ENCODE data around the gene ZSCAN9. TPM values are rescaled to one million over a fixed set of nuclear protein-coding genes. Genes with fewer than 3 reads are reported as not detected.

Gene ZSCAN9
- polyA plus RNA-seq, 6 donors from 2014 or later = 8.1 to 12.2 (median 10.0) TPM; not detected in 1

GRCh38 chr6:28232785-28233184, 7.7 kb downstream of the ZSCAN9 start:
- Mint-ChIP-seq H3K9me3 (peaks cover 0 to 6% (median 2%) of the 10 kb centered on the region in 7 donors), H3K4me1 (peaks cover under 1 to 6% (median 4%) of the 10 kb centered on the region in 3 donors), H3K27ac (peak overlapping the region in 1 of 6 donors; percentile 54), H3K36me3 (peaks cover 22 to 38% of the 10 kb centered on the region in 2 donors), H3K27me3 (no peaks in the 10 kb centered on the region), H3K4me3 (no peak overlapping the region)
- ATAC-seq (ENCODE audit: low read depth in 2 of 2) (no peak), DNase-seq (no peak)

GRCh38 chr6:28235912-28236452, 10.9 kb downstream of the ZSCAN9 start:
- no peaks in the 10 kb centered on the region for H3K4me1 Mint-ChIP-seq
- no peak overlapping the region for H3K4me3 Mint-ChIP-seq
- no peaks in the 10 kb centered on the region for H3K27me3 Mint-ChIP-seq
- peaks cover 7 to 11% of the 10 kb centered on the region in 2 donors for H3K36me3 Mint-ChIP-seq
- peak overlapping the region in 1 of 6 donors; percentile 17 for H3K27ac Mint-ChIP-seq
- H3K9me3 Mint-ChIP-seq = peaks cover 0 to 6% (median 2%) of the 10 kb centered on the region in 7 donors
- no peak for DNase-seq
- no peak for ATAC-seq (ENCODE audit: low read depth in 2 of 2)

GRCh38 chr6:28239636-28240035, 14.6 kb downstream of the ZSCAN9 start:
- Mint-ChIP-seq H3K27me3 (no peaks in the 10 kb centered on the region), H3K27ac (no peak overlapping the region), H3K9me3 (no peaks in the 10 kb centered on the region), H3K4me1 (peaks cover 0 to 5% (median 0%) of the 10 kb centered on the region in 3 donors), H3K36me3 (peaks cover 6 to 9% of the 10 kb centered on the region in 2 donors), H3K4me3 (no peak overlapping the region)
- no peak for DNase-seq
- no peak for ATAC-seq (ENCODE audit: low read depth in 2 of 2)

- peaks cover 10 to 16% of the 10 kb centered on the region in 2 donors for H3K36me3 Mint-ChIP-seq
- H3K4me1 Mint-ChIP-seq = peaks cover 0 to 5% (median 3%) of the 10 kb centered on the region in 3 donors
- no peaks in the 10 kb centered on the region for H3K9me3 Mint-ChIP-seq
- ATAC-seq (ENCODE audit: low read depth in 2 of 2) (no peak), DNase-seq (no peak)
- no peaks in the 10 kb centered on the region for H3K27me3 Mint-ChIP-seq
- H3K27ac Mint-ChIP-seq = no peak overlapping the region
- H3K4me3 Mint-ChIP-seq = no peak overlapping the region
Measured at GRCh38 chr6:28240471-28240870, 15.4 kb downstream of the ZSCAN9 start.

GRCh38 chr6:28243946-28244345, 18.9 kb downstream of the ZSCAN9 start:
- ATAC-seq (ENCODE audit: low read depth in 2 of 2) = no peak
- H3K27me3 Mint-ChIP-seq = no peaks in the 10 kb centered on the region
- no peak for DNase-seq
- peaks cover 7 to 19% (median 7%) of the 10 kb centered on the region in 3 donors for H3K4me1 Mint-ChIP-seq
- peaks cover 23 to 41% of the 10 kb centered on the region in 2 donors for H3K36me3 Mint-ChIP-seq
- no peak overlapping the region for H3K4me3 Mint-ChIP-seq
- H3K27ac Mint-ChIP-seq = peak overlapping the region in 1 of 6 donors; percentile 76
- H3K9me3 Mint-ChIP-seq = no peaks in the 10 kb centered on the region

GRCh38 chr6:28245206-28245941, 20.3 kb downstream of the ZSCAN9 start:
- DNase-seq (no peak), ATAC-seq (ENCODE audit: low read depth in 2 of 2) (no peak)
- Mint-ChIP-seq H3K4me1 (peaks cover 7 to 29% (median 16%) of the 10 kb centered on the region in 3 donors), H3K4me3 (no peak overlapping the region), H3K36me3 (peaks cover 30 to 41% of the 10 kb centered on the region in 2 donors), H3K9me3 (no peaks in the 10 kb centered on the region), H3K27me3 (no peaks in the 10 kb centered on the region), H3K27ac (peak overlapping the region in 1 of 6 donors; percentile 46)

- H3K4me1 Mint-ChIP-seq = peaks cover 22 to 45% (median 39%) of the 10 kb centered on the region in 3 donors
- H3K9me3 Mint-ChIP-seq = peaks cover 0 to 5% (median 0%) of the 10 kb centered on the region in 7 donors
- H3K4me3 Mint-ChIP-seq = peak overlapping the region in 1 of 8 donors; percentile 46
- H3K27me3 Mint-ChIP-seq = no peaks in the 10 kb centered on the region
- no peak for ATAC-seq (ENCODE audit: low read depth in 2 of 2)
- no peak overlapping the region for H3K27ac Mint-ChIP-seq
- no peak for DNase-seq
- peaks cover 25 to 32% of the 10 kb centered on the region in 2 donors for H3K36me3 Mint-ChIP-seq
Measured at GRCh38 chr6:28248916-28249315, 23.8 kb downstream of the ZSCAN9 start.

- H3K27ac Mint-ChIP-seq = no peak overlapping the region
Measured at GRCh38 chr6:28250747-28251146, 25.7 kb downstream of the ZSCAN9 start.

GRCh38 chr6:28251661-28252008, 26.6 kb downstream of the ZSCAN9 start:
- ATAC-seq (ENCODE audit: low read depth in 2 of 2) (peak; percentile 53 to 65), DNase-seq (no peak)
- peaks cover 0 to 5% (median 0%) of the 10 kb centered on the region in 7 donors for H3K9me3 Mint-ChIP-seq
- H3K36me3 Mint-ChIP-seq = peaks cover 9 to 13% of the 10 kb centered on the region in 2 donors
- peak overlapping the region in 5 of 6 donors; percentile 86 to 95 (median 92) for H3K27ac Mint-ChIP-seq
- peak overlapping the region; percentile 94 to 99 (median 98) for H3K4me3 Mint-ChIP-seq
- peaks cover 15 to 43% (median 39%) of the 10 kb centered on the region in 3 donors for H3K4me1 Mint-ChIP-seq
- peaks cover 0 to 7% (median 0%) of the 10 kb centered on the region in 3 donors for H3K27me3 Mint-ChIP-seq

More at GRCh38 chr6:28250747-28251146, 25.7 kb downstream of the ZSCAN9 start:
- ATAC-seq (ENCODE audit: low read depth in 2 of 2) (no peak), DNase-seq (no peak)
- peaks cover 0 to 5% (median 0%) of the 10 kb centered on the region in 7 donors for H3K9me3 Mint-ChIP-seq
- H3K4me1 Mint-ChIP-seq = peaks cover 19 to 45% (median 39%) of the 10 kb centered on the region in 3 donors
- H3K4me3 Mint-ChIP-seq = peak overlapping the region in 7 of 8 donors; percentile 77 to 99 (median 89)
- H3K36me3 Mint-ChIP-seq = peaks cover 18 to 22% of the 10 kb centered on the region in 2 donors
- H3K27me3 Mint-ChIP-seq = peaks cover 0 to 2% (median 0%) of the 10 kb centered on the region in 3 donors

- Mint-ChIP-seq H3K4me1 (peaks cover 15 to 39% (median 37%) of the 10 kb centered on the region in 3 donors), H3K27ac (peak within 1 kb of the TSS; percentile 79 to 98 (median 92))
- peak; percentile 79 to 88 for ATAC-seq (ENCODE audit: low read depth in 2 of 2)
Measured at GRCh38 chr6:28252009-28252975, 27.2 kb downstream of the ZSCAN9 start, which contains the start of gene ZKSCAN4. Gene ZKSCAN4, minus strand, starts transcription at chr6:28252269. Its CDS starts 289 bp downstream, at chr6:28251980.

GRCh38 chr6:28254121-28254519, 29.0 kb downstream of the ZSCAN9 start:
- ATAC-seq (ENCODE audit: low read depth in 2 of 2) (peak; percentile 23 to 51), DNase-seq (peak; percentile 21)
- Mint-ChIP-seq H3K36me3 (peaks cover 0 to 16% of the 10 kb centered on the region in 2 donors), H3K27ac (no peak overlapping the region), H3K4me3 (peak overlapping the region in 1 of 8 donors; percentile 51), H3K27me3 (peaks cover 0 to 7% (median 3%) of the 10 kb centered on the region in 3 donors), H3K9me3 (peaks cover 0 to 12% (median 5%) of the 10 kb centered on the region in 7 donors), H3K4me1 (peaks cover 15 to 37% (median 37%) of the 10 kb centered on the region in 3 donors)

More at GRCh38 chr6:28252009-28252975, 27.2 kb downstream of the ZSCAN9 start, which contains the start of gene ZKSCAN4:
- peak; percentile 71 for DNase-seq
- H3K36me3 Mint-ChIP-seq = peaks cover 8 to 9% of the 10 kb centered on the region in 2 donors
- peak within 1 kb of the TSS; percentile 94 to 99 (median 98) for H3K4me3 Mint-ChIP-seq
- H3K9me3 Mint-ChIP-seq = peaks cover 0 to 5% (median 0%) of the 10 kb centered on the region in 7 donors
- H3K27me3 Mint-ChIP-seq = peaks cover 0 to 7% (median 0%) of the 10 kb centered on the region in 3 donors

GRCh38 chr6:28257042-28257441, 32.0 kb downstream of the ZSCAN9 start:
- H3K4me1 Mint-ChIP-seq = peaks cover 6 to 16% (median 14%) of the 10 kb centered on the region in 3 donors
- no peak for DNase-seq
- no peak overlapping the region for H3K4me3 Mint-ChIP-seq
- peaks cover 10 to 20% of the 10 kb centered on the region in 2 donors for H3K36me3 Mint-ChIP-seq
- H3K9me3 Mint-ChIP-seq = peaks cover 5 to 19% (median 10%) of the 10 kb centered on the region in 7 donors
- H3K27me3 Mint-ChIP-seq = peaks cover 3 to 14% (median 7%) of the 10 kb centered on the region in 3 donors
- no peak overlapping the region for H3K27ac Mint-ChIP-seq
- no peak for ATAC-seq (ENCODE audit: low read depth in 2 of 2)
